IPS DF 19.7 (cell line): ENCODE measurements around the gene PRR12.
"Not testable (repeated sequence)": the region's sequence is repeated elsewhere in the genome, so short reads cannot be mapped to it uniquely, and the experiment has no call there.

ENCODE experiments used
- DNase-seq: peaks from one replicate; pipeline ENCODE4 v3.0.0-alpha.2; 2013; ENCODE audit warnings: low read depth, low spot score

The PRR12 gene

GRCh38 chr19:49616532-49616931, 25.6 kb downstream of the PRR12 start:
- no peak for DNase-seq

GRCh38 chr19:49616945-49617344, 26.0 kb downstream of the PRR12 start:
- DNase-seq: no peak

DNA sequence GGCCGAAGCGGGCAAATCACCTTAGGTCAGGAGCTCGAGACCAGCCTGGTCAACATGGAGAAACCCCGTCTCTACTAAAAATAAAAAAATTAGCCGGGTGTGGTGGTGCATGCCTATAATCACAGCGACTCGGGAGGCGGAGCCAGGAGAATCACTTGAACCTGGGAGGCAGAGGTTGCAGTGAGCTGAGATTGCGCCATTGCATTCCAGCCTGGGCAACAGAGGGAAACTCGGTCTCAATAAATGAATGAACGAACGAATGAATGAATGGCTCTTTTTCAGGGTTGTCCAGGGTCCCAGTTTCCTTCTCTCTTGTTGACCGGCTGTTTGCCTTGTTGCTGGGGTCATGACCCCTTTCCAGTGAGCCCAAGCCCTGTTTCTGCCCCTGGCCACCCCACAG, 26.9 kb downstream of the PRR12 start:
- DNase-seq: not testable (repeated sequence)

DNA sequence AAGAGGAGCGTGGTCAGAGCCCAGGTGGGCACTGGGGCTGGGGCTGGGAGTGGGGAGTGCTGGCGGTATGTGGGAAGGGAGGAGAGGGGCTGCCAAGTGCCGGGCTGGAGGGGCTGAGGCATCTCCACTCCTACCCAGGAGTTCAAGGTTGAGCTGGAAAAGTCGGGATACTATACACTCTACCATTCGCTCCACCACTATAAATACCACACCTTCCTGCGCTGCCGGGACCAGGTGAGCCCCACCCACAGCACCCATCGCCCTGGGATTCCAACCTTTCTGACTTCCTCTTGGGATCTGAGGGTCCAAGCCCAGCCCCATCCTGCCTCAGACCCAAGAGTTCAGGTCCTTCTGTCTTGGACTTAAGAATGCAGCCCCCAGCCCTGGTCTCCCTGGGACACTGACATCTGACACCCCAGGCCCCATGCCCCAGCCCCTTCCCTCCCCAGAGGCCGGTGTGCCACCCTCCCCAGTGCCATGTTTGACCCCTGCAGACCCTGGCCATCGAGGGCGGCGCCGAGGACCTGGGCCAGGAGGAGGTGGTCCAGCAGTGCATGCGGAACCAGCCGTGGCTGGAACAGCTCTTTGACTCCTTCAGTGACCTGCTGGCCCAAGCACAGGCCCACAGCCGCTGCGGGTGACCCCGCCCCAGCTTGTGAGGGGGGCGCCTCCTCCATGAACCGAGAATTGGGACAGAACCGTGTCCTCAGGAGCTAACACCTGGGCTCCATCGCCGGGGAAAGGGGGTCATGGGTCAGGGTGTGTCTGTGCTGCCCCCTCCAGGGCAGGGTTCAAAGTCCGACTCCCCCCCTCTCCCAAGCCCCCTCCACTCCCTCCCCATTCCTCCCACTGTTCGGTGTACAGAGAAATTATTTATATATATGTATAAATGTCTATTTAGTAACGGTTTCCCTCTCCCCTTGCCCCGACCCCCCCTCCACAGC, 34.3 kb downstream of the PRR12 start:
- DNase-seq: no peak

- no peak for DNase-seq
These were observed 35.2 kb downstream of the PRR12 start for GRCh38 chr19:49626226-49626625.

- no peak for DNase-seq
These were observed 38.7 kb downstream of the PRR12 start for GRCh38 chr19:49629659-49630058.

DNA sequence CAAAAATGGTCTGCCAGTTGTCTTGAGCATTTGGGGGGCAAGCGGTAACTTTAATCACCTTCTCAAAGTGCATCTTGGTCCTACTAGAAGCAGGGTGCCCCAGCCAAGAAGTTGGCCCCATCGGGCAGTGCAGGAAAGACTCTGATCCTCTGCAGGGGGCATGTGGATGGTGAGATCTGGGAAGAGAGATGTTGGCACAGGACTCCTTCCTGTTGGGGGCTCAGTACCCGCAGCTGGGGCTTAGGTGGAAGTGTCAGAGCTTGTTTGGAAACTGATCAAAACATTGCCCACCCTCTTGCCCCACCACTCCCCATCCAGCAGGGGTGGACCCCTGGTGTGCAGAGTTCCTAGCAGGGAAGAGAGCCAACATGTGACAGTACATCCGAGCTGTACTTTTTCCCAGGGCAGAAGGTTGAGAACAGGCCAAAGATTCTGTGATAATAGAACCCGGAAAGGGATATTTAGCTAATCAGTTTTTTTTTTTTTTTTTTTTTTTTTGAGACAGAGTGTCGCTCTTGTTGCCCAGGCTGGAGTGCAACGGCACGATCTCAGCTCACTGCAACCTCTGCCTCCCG, 40.1 kb downstream of the PRR12 start:
- no peak for DNase-seq

- DNase-seq: no peak
These were observed 40.7 kb downstream of the PRR12 start for GRCh38 chr19:49631610-49632192.

- DNase-seq: no peak
These were observed 41.6 kb downstream of the PRR12 start for GRCh38 chr19:49632576-49632975.

DNA sequence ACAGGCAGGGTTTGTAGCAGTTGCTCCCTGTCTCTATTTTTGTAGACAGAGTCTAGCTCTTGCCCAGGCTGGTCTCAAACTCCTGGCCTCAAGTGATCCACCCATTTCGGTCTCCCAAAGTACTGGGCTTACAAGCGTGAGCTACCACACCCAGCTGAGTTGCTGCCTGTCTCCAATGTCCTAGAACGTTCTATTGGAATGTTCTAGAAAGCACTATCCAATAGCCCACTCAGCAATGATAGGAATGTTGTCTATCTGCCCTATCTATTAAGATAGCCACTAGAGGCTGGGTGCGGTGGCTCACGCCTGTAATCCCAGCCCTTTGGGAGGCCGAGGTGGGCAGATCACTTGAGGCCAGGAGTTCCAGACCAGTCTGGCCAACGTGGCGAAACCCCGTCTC, 42.3 kb downstream of the PRR12 start:
- DNase-seq: not testable (repeated sequence)

- no peak for DNase-seq
These were observed 44.7 kb downstream of the PRR12 start for GRCh38 chr19:49635530-49636232.

DNA sequence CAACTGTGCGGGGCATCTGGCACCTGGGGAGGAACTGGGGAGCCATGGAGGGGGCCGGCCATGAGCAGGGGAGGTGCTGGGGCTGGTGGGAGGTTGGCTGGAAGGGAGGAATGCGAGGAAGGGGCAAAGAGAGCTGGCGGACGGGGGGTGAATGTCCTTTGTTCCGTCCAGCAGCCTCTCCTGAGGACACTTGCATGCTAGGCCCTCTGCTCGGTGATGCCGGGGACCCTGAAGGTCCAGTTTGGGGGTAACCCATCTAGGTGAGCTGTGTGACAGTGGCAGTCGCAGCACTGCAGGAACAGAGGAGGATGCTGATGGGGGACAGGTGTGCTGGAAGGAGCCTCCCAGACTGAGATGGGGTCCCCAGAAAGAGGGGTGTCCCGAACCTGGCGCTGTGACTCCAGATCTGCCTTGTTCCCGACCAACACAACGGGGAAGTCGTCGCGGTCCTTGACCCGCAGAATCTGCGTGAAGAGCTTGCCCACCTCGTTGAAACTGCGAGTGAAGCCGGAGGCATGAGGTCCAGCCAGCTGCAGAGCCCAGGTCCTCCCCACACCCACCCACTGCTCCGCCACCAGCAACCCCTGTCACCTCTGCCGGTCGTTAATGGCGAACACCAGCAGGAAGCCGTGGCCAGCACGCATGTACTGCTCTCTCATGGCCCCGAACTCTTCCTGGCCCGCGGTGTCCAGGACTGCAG, 45.4 kb downstream of the PRR12 start:
- DNase-seq: no peak

DNA sequence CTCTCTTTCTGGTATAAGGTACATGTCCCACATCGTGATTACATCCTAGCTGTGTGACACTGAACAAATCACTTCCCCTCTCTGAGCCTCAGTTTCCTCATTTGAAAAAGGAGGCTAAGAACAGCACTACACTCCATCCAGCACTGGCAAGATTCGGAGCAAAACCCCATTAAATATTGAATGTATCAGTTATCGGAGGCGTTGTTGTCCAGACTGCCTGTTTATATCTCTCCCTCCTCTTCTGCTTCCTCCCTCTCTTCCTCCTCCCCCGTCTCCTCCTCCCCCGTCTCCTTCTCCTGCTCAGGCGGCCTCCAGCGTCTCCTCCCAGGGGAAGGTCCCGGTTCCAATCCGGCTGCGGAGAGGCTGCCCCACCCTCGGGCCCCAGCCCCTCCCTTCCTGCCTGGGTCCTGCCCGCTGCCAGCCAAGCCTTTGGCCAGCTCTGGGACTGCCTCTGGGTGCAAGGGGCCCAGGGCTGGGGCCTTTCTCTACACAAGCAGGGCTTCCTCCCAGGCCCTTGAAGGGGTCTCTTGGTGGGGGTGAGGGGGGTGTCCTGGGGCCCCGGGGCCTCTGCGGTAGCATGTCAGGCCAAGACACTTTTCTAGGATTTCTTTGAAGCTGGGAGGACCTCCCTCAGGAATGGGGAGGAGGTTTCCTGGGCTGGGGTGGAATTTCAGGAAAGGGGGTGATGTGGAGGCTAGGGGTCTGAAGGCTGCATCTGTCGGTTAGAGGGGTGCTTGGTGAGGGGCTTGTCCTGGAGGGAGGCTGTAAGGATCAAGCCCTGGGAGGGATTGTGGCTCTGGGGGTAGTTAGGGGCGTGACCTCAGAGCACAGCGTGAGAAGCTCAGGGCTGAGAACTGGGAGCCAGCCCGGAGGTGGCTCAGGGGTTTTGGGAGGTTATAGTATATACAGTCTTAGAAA, 47.1 kb downstream of the PRR12 start:
- no peak for DNase-seq

DNA sequence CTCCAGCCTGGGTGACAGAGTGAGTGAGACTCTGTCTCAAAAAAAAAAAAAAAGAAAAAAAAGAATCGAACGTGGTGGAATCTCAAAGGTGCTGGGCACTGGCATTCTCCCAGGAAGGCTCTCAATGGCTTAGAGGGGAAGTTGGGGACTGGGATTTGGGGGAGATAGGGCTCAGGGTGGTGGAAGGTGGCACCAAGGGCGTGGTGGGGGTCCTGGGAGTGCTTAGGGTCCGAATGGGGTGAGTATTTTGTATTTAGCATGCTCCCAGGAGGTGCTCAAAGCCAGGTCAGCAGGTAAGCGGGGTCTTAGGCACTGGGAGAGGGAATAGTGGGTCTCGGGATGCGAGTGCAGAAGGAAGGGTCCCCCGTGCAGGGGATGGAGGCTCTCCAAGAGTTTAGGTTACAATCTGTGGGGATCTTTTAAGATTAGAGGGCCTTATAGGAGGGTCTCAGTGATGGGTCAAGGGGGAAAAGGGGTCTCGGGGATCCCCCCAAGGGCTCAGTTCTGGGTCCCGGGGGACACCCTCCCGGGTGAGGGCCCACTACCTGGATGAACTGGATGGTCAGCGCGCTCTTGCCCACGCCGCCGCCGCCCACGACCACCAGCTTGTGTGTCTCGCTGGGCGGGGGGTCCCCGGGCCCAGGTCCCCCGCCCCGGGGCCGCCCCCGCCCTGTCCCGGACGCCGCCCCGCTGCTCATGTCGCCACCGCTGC, 48.6 kb downstream of the PRR12 start:
- DNase-seq: no peak

- DNase-seq: peak; percentile 98
These were observed 49.3 kb downstream of the PRR12 start, which contains the start of gene RRAS for GRCh38 chr19:49640113-49640898. RRAS (minus strand) TSS chr19:49640143; CDS start chr19:49640098, 45 bp downstream.

DNA sequence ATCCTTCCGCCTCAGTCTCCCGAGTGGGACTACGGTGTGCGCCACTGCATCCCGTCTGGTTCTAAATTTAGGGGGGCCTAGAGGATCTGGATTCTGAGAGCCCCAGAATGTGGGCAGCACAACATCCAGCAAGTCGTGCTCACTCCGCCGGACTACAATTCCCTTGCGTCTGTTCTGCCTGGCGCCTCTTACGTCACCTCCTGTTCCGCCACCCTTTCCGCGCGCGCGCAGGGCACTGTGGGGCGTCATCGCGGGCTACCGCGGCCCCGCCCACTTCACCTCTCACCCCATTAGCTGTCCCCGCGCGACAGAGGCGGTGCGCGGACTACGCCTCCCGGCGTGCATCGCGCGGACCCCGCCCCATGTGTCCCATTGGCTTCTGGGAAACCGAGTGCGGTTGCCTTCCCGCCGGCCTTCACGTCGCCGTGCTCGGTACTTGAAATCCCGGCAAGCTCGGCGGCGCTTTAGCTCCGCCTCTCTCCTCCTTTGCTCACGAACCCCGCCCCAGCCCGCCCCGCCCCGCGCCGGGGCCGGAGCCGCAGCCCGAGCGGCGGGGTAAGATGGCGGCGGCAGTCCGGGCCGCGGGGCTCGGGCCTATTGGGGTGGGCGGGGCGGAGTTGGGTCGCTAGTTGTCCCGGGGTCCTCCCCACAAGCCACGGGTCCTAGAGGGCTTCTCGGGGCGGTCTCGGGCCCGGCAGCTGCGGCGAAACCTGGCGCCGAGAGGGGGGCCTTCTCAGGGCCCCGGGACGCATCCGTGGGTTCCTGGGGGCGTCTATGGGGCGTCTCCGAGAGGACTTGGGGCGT, 50.9 kb downstream of the PRR12 start, which contains the start of gene SCAF1:
Gene SCAF1 (plus strand): TSS at position 522 of the 804 bp plus-strand sequence. CDS start 2,818 bp downstream, outside the sequence.
- DNase-seq: peak; percentile 94

GRCh38 chr19:49642492-49643035, 51.6 kb downstream of the PRR12 start:
- no peak for DNase-seq
